Measurements from ENCODE around the gene EXOC3L1.

GRCh38 chr16:67185651-67186134 is 4.2 kb downstream of the EXOC3L1 start:
- TF ChIP-seq CTCF (IDR thresholded peaks at IDR 0.05), result peak in 1 of 6 experiments; percentile 11
- TF ChIP-seq POLR2A (IDR thresholded peaks at IDR 0.05), result peak in 1 of 4 donors; percentile 15
- no peak for TF ChIP-seq POLR2AphosphoS5 (IDR thresholded peaks at IDR 0.05)
- no peak for TF ChIP-seq EP300 (IDR thresholded peaks at IDR 0.05)
